RWPE1 (cell line): ENCODE results near the gene ATP6V1E1.

Experiments
- CTCF ChIA-PET: fragments of 350-600 bp; sonication (Branson Sonifier 250); formaldehyde crosslinking; extraction: SDS; loops from one replicate; lab custom pipeline; 2021; lab: Yijun Ruan, JAX
- POLR2A ChIA-PET: fragments of 400-600 bp; formaldehyde crosslinking; extraction: SDS; loops from one replicate; lab custom pipeline; 2020; ENCODE audit warnings: antibody characterized with exemption; ENCODE audit not compliant: low non-redundant PET; lab: Yijun Ruan, JAX
- DNase-seq: peaks from one replicate; pipeline ENCODE4 v3.0.0; 2012; ENCODE audit warnings: low spot score
- H3K27ac ChIP-seq: fragments of 450-650 bp; 2 replicates; pipeline ENCODE4 v1.5.1; 2017
- CTCF ChIP-seq: fragments of 450-650 bp; conservative IDR thresholded peaks from 2 replicates; pipeline ENCODE4 v1.5.1; 2017; ENCODE audit warnings: low read depth, mild to moderate bottlenecking

ATP6V1E1 gene

GRCh38 chr22:17581056-17581455 lies 47.5 kb downstream of the ATP6V1E1 start:
- TF ChIP-seq CTCF, result no peak
- no peak for DNase-seq
- CTCF ChIA-PET, result interaction anchor here (1.1 kb wide), 1 partner anchor 22 kb away, joined by 3 read pairs; no protein-coding TSS in a partner anchor
- H3K27ac ChIP-seq, result no peak overlapping the region
- POLR2A ChIA-PET, result no interaction called here

DNA sequence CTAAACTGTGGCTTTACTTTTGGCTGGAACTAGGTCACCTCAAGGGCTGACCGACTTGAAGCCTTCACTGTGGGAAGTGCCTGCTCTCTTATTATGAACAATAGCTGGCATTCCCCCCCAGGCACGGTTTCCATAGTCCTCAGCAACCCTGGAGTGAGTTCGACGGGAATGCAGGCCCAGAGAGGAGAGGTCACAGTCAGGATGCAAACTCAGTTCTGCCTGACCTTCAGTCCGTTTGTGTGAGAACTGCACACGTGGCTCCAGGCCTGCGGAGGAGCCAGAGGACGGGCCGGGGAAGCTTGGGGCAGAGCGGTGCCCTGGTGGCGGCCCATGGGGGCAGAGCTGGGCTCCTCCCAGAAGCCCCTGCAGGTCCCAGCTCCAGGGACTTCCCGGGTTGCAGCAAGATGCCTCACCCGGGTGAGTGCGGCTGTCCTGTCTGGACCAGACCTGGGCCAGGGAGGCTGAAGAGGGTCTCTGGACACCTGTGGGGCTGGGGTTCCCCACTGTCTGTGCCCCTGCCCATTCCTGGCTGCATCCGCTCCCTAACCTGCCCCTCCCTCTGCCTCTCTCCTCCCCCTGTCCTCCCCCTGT lies 48.0 kb downstream of the ATP6V1E1 start:
- no peak overlapping the region for H3K27ac ChIP-seq
- ChIA-PET POLR2A (interaction anchor here (0.8 kb wide), 1 partner anchor 20 kb away, joined by 3 read pairs; no protein-coding TSS in a partner anchor), CTCF (interaction anchor here (1.1 kb wide), 1 partner anchor 22 kb away, joined by 3 read pairs; no protein-coding TSS in a partner anchor)
- no peak for TF ChIP-seq CTCF
- DNase-seq, result no peak

GRCh38 chr22:17579535-17579981 lies 49.0 kb downstream of the ATP6V1E1 start:
- no peak overlapping the region for H3K27ac ChIP-seq
- ChIA-PET CTCF (no interaction called here), POLR2A (interaction anchor here (0.8 kb wide), 1 partner anchor 21 kb away, joined by 3 read pairs; no protein-coding TSS in a partner anchor)
- TF ChIP-seq CTCF, result no peak
- no peak for DNase-seq

DNA sequence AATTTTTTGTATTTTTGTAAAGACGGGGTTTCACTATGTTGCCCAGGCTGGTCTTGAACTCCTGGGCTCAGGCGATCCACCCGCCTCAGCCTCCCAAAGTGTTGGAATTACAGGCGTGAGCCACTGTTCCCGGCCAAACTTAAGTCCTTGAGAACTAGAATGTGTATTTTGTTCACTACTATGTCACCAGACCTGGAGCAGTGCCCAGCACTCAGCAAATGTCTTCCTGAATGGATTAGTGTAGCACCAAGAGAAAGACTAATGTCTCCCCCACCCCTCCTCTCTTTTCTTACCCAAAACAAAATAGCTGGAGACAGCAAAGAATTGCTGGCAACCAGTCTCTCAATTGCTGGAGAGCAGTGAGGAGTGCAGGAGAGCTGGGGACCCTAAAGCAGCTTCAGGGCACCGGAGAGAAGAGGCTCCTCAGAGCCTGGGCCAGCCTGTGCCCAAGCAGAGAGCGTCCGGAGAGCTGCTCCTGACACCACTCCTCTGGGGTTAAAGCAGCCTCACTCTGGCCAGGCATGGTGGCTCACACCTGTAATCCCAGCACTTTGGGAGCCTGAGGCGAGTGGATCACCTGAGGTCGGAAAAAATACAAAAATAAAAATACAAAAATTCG lies 50.3 kb downstream of the ATP6V1E1 start:
- ChIA-PET POLR2A (interaction anchor here (0.6 kb wide), 1 partner anchor 194 kb away, joined by 5 read pairs; no protein-coding TSS in a partner anchor), CTCF (no interaction called here)
- peak overlapping the region; percentile 90 for H3K27ac ChIP-seq
- DNase-seq, result no peak
- TF ChIP-seq CTCF, result no peak

- POLR2A ChIA-PET, result no interaction called here
- peak; percentile 84 for DNase-seq
Observed at GRCh38 chr22:17576470-17576869, 52.1 kb downstream of the ATP6V1E1 start.

More at GRCh38 chr22:17576470-17576869, 52.1 kb downstream of the ATP6V1E1 start:
- TF ChIP-seq CTCF, result no peak
- CTCF ChIA-PET, result no interaction called here
- H3K27ac ChIP-seq, result peak overlapping the region; percentile 90
